Heart left ventricle (tissue), 16 donors: ENCODE data around the gene SLC43A3. TPM values are rescaled to one million over a fixed set of nuclear protein-coding genes. Genes with fewer than 3 reads are reported as not detected.

ENCODE experiments used
- ATAC-seq, 4 donors: fragments of 200-7000 bp; cut with Tn5 transposase; one replicate each; pipeline ENCODE4 v1.9.1; 2020 to 2022; ENCODE audit warnings: moderate library complexity in 4 of 4, mild to moderate bottlenecking in 3 of 4, moderate number of reproducible peaks in 1 of 4
- DNase-seq, 5 donors: peaks; one replicate each; pipeline ENCODE4 v3.0.0-alpha.2; 2020
- H3K27ac ChIP-seq, 12 donors: fragments of 200-600 bp; sonication (generic) in 4 of 12; one replicate each; pipeline versions ENCODE4 v1.5.0 to v1.8.0; 2016 to 2022; ENCODE audit warnings: mild to moderate bottlenecking in 2 of 12
- H3K27me3 ChIP-seq, 9 donors: fragments of 200-600 bp; sonication (generic) in 2 of 9; one replicate each; pipeline versions ENCODE4 v1.5.1 to v1.8.0; 2016 to 2022; ENCODE audit warnings: mild to moderate bottlenecking in 3 of 9
- H3K36me3 ChIP-seq, 9 donors: fragments of 200-600 bp; sonication (generic) in 2 of 9; one replicate each; pipeline versions ENCODE4 v1.5.0 to v1.8.0; 2018 to 2022; ENCODE audit warnings: mild to moderate bottlenecking in 2 of 9
- H3K4me1 ChIP-seq, 12 donors: fragments of 200-600 bp; sonication (generic) in 4 of 12; one replicate each; pipeline versions ENCODE4 v1.5.0 to v1.8.0; 2016 to 2022; ENCODE audit warnings: mild to moderate bottlenecking in 3 of 12
- H3K4me3 ChIP-seq, 12 donors: fragments of 200-600 bp; sonication (generic) in 4 of 12; one replicate each; pipeline versions ENCODE4 v1.5.0 to v1.8.0; 2017 to 2022; ENCODE audit warnings: mild to moderate bottlenecking in 9 of 12, moderate library complexity in 4 of 12
- H3K9me3 ChIP-seq, 12 donors: fragments of 200-600 bp; sonication (generic) in 4 of 12; one replicate each; pipeline versions ENCODE4 v1.5.0 to v1.8.0; 2016 to 2022; ENCODE audit warnings: mild to moderate bottlenecking in 1 of 12
- CTCF ChIP-seq, 12 donors: fragments of 200-600 bp; sonication (generic) in 4 of 12; IDR thresholded peaks; one replicate each; pipeline versions ENCODE4 v1.5.0 to v1.8.0; 2018 to 2022; ENCODE audit warnings: antibody characterized with exemption in 12 of 12, mild to moderate bottlenecking in 5 of 12
- POLR2A ChIP-seq, 2 donors: fragments of 450-650 bp; IDR thresholded peaks; one replicate each; pipeline ENCODE4 v1.6.1; 2017; ENCODE audit warnings: antibody characterized with exemption in 2 of 2, mild to moderate bottlenecking in 2 of 2, moderate library complexity in 2 of 2
- WGBS, 4 donors: extraction: QIAGEN DNeasy Blood & Tissue Kit in 2 of 4; methylation state at CpG; one replicate each; pipeline versions ENCODE4 v1.1.5 to v1.1.7; 2013 to 2018; 5-methylcytosine and 5-hydroxymethylcytosine counted together
- intact Hi-C, 10 donors: fragments of 100-400 bp; cut with DNase I; formaldehyde crosslinking; loops; one replicate each; pipeline versions ENCODE4 v1.11.1 to v1.14.2; 2022
- polyA plus RNA-seq, 2 donors: library from polyadenylated mRNA; stranded (reverse); fragments of 200-250 nt; gene quantifications; one replicate each; pipeline ENCODE4 v1.2.3, GENCODE V29; 2013
- total RNA-seq, 9 donors: library from RNA; depleted of rRNA in 2 of 9; stranded (reverse); fragments of >200 nt in 2 of 9; fragmentation: NEBNext Ultra II Directional in 3 of 9; extraction: Animal tissue kit (Norgen Biotek cat#: 25700) in 3 of 9; gene quantifications; one replicate each; pipeline versions ENCODE4 v1.1.0 to v1.2.4, GENCODE V29; 2016 to 2023
- donor health status: ischemic (EF 13 %, LVEDD 7.1; RV severe dilation, severe dysfunction).
- donor health status: healthy with polysubstance abuse.
- donor health status: DM: no; HTN: yes; CAD: no.
- donor health status: DM: no; HTN: no; CAD: no.
- donor health status: ischemic (EF 25% LVEDD 6.9; RV normal size, moderate dysfunction).
- donor health status: ischemic (EF 25% LVEDD 5.7; RV mildly dilated, moderate dysfunction).
- donor health status: healthy.
- donor health status: DM: yes; HTN: yes; CAD: no.
- donor health status: ischemic (EF 35%, LVEDD 5.7; RV mildly dilated, moderate dysfunction).
- donor health status: nonischemic (EF 11% LVEDD 7.7; RV severe dilation, severe dysfunction).
- donor health status: DM: yes; HTN: yes; CAD: no.
- donor health status: PGD.
- donor health status: ischemic (EF 29% LVEDD 5.4; RV normal size, mild dysfunction).
- donor health status: nonischemic (EF 23%, LVEDD 6.1; RV moderate dilation, normal function).

Gene SLC43A3
- total and polyA plus RNA-seq, 11 donors: 13.5 to 56.9 (median 23.6) TPM

DNA sequence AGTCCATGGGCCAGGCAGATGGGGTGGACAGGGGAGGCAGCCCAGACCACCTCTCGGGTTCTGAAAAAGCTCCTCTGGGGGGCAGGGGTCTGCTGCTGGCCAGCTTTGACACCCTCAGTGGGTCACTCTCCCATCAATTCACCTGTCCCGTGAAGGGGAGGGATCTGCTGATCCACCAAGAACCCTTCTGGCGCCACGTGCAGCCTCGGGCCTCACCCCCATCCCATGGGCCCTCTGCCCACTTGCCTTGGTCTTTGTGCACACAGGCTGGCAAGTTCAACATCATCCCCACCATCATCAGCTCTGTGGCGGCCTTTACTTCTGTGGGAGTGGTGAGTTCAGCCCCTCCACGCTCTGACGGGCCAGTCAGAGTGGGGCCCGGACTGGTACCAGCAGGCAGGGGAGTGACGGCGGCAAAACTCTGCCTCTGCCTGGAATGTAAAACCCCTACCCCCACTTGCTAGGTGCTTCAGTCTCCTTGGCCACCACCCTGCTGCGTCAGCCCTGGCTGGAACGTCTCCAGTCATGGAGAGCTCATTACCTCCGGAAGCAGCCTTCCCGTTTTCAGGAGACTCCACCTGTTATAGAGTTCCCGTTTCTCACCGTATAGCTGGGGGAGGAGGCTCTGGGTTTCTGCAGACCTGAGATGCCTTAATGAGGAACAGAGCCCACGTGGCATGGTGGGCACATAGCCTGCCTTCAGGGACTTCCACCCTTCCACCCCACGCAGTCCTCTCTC, 58.6 kb downstream of the SLC43A3 start:
- ATAC-seq: peak in 1 of 4 donors; percentile 71
- DNase-seq: peak in 1 of 5 donors; percentile 40
- no peak overlapping the region for H3K4me3 ChIP-seq
- H3K4me1 ChIP-seq: peaks cover 0 to 29% (median 11%) of the 10 kb centered on the region in 12 donors
- no peak overlapping the region for H3K27ac ChIP-seq
- TF ChIP-seq CTCF (IDR thresholded peaks at IDR 0.05) (no peak), POLR2A (IDR thresholded peaks at IDR 0.05) (no peak)
- peaks cover 0 to 3% (median 0%) of the 10 kb centered on the region in 9 donors for H3K27me3 ChIP-seq
- intact Hi-C loops: no loop called here
- H3K9me3 ChIP-seq: no peaks in the 10 kb centered on the region
- H3K36me3 ChIP-seq: no peaks in the 10 kb centered on the region
- 58 to 69% (median 64%) methylated on average over 13 to 19 of the region's 19 CpGs for WGBS, 4 donors

GRCh38 chr11:57364851-57365660, 61.9 kb downstream of the SLC43A3 start:
- Histone ChIP-seq H3K9me3 (no peaks in the 10 kb centered on the region), H3K27me3 (peaks cover 0 to 4% (median 0%) of the 10 kb centered on the region in 9 donors), H3K36me3 (no peaks in the 10 kb centered on the region), H3K4me3 (no peak overlapping the region), H3K27ac (no peak overlapping the region), H3K4me1 (peaks cover 0 to 11% (median 0%) of the 10 kb centered on the region in 12 donors)
- 76 to 90% (median 85%) methylated on average over 9 of the region's 9 CpGs for WGBS, 4 donors
- DNase-seq: no peak
- intact Hi-C loops: no loop called here
- TF ChIP-seq CTCF (IDR thresholded peaks at IDR 0.05): no peak
- no peak for TF ChIP-seq POLR2A (IDR thresholded peaks at IDR 0.05)
- no peak for ATAC-seq

DNA sequence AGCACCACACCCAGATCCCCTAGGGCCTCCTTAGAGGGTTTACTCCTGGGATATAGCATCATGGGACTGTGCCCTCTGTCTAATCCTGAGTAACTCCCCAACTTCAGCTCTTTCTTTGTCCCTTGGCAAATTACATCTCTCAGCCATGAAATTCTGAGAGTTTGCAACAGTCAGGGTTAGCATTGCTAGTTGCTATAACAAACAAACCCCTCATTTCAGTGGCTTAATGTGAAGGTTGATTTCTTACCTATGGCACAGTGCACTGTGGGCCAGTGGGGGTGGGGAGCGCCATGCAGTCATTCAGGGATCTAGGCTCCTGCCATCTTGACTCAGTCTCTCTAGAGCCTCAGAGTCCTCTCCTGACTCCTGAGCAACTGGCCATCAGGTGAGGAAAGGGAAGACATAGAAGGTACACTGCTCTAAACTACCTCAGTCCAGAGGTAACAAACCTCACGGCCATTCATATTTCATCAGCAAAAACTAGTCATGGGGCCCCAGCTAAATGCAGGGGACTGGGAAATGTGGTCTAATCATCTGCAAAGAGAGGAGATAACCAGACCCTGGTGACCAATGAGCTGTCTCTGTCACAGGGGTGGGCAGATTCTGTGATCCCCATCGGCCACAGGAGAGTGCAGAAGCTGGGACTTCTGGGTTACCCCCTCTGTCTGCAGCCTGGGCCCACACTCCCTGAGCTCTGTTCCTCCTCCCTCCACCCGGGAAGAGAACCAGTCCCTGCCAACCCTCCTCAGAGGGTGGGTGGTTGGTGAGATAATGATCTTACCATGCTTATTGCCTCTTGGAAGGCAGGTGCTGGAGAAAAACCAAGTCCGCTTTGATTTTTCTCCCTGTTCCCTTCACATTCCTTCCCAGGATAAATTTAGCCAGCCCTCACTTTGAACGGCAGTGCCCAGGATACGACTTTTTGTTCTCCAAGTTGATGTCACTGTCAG, 63.5 kb downstream of the SLC43A3 start:
- 48 to 59% (median 52%) methylated on average over 7 of the region's 7 CpGs for WGBS, 4 donors
- Histone ChIP-seq H3K4me3 (no peak overlapping the region), H3K36me3 (no peaks in the 10 kb centered on the region), H3K4me1 (peaks cover 0 to 8% (median under 1%) of the 10 kb centered on the region in 12 donors), H3K27me3 (peaks cover 0 to 4% (median 0%) of the 10 kb centered on the region in 9 donors), H3K9me3 (no peaks in the 10 kb centered on the region), H3K27ac (no peak overlapping the region)
- intact Hi-C loops: no loop called here
- DNase-seq (no peak), ATAC-seq (no peak)
- TF ChIP-seq POLR2A (IDR thresholded peaks at IDR 0.05) (no peak), CTCF (IDR thresholded peaks at IDR 0.05) (no peak)
